ENCODE results near the gene TULP1.
"Not testable (repeated sequence)": the region's sequence is repeated elsewhere in the genome, so short reads cannot be mapped to it uniquely, and the experiment has no call there.

TULP1 gene

DNA sequence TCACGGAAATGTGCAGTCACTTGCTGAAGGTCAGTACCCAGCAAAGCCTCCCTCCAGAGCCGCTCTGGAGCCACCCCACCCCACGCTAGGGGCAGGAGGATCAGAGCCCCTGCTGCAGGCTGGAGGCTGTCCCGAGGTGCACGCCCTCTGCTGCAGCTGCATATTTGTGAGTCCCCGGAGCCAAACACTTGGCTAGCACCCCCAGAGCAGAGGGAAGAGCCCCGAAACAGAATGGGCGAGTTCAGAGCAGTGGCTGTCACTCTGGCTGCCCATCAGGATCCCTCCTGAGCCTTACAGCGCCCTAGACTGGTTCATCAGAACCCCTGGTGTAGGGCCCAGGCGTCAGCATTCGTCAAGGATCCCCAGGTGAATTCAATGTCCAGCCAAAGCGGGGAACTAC lies 9.5 kb upstream of the TULP1 start:
- DNase-seq (ENCODE audit: low read depth in 1 of 2, low spot score in 1 of 2): no peak

DNA sequence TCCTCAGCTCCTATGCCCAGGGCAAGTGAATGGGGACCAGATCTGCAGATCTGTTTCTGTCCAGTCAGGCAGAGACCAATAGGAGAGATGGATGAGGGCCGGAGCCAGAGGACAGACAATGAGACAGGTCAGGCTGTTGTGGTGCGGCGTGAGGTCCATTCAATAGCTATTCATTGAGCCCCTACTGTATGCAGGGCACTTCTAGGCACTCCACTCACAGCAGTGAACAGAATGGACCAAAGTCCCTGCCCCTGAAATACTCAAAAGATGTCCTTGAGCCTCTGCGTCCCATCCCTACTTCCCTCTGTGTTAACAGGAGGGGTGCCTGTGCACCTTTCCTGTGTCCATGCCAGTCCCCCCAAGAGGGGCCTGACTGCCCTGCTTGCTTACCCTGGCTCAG lies 8.5 kb upstream of the TULP1 start:
- DNase-seq (ENCODE audit: low read depth in 1 of 2, low spot score in 1 of 2): no peak

DNA sequence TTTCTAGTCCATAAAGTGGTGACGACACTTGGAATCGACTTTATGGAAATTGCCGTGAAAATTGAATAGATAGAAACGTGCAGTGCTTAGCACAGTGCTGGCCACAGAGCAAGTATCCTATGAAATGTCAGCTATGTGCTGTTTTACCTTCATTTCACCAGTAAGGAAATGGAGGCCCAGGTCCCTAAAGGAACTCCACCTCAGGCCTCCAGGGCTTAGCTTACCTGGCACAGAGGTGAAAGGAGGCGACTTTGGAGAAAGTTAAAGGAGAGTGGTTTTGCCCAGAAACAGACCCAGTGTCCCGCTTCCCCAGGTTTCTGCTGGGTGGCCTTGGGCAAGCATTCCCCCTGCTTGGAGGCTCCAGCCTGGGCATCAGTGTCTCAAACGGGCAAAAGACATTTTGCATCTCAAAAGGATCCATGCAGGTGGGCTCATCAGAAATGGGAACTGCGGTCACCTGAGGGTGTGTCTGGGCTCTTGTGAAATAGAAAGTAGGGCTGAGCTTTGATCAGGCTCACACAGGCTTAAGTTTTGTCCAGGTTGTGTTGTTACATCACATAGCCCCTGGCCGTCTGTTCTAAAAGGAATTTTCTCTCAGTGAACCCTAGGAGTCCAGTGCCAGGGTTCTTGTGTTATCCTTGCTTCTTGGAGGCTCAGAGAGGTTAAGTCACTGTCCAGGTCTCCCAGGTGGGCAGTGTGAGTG lies 6.8 kb upstream of the TULP1 start:
- DNase-seq (ENCODE audit: low read depth in 1 of 2, low spot score in 1 of 2): no peak

DNA sequence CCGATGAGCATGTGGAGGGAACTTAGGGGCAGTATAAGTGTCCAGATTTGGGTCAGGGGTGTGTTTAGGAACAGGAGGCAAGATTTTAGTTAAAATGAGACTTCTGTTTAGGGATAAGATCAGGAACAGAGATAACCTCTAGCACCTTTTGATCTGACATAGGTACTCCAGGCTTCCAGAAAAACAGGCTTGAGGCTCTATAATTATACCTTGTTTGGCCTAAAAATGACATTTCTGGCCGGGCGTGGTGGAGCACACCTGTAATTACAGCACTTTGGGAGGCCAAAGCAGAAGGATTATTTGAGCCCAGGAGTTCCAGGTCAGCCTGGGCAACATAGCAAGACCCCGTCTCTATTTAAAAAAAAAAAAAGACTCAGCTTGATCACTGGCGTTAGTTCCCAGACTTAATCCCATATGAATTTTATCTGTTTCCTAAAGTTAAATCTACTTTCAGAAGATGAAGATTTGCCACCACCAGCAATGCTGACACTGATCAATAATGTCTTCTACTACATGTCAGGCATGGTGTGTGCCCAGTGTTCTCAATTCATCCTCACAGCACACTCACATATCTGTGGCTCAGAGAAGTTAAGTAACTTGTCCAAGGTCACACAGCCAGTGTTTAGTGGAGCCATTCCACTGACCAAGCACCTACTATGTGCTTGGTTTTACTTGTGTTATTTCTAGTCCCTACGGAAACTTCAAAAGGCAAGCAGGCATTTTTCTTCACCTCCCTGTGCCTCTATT lies 6.0 kb upstream of the TULP1 start:
- DNase-seq (ENCODE audit: low read depth in 1 of 2, low spot score in 1 of 2): no peak

DNA sequence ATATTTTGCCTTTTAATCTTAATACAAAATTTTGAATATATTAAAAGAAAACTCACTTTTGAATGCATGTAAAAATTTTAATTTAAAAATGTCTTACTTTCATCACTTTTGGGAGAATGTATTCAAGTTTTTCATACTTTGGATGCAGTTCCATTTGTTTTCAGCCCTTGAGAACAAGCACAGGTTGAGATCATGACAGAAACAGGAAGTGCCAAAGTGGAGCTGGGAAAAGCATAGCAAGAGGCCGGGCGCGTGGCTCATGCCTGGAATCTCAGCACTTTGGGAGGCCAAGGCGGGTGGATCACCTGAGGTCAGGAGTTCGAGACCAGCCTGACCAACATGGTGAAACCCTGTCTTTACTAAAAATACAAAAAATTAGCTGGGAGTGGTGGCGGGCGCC lies 5.3 kb upstream of the TULP1 start:
- not testable (repeated sequence) for DNase-seq (ENCODE audit: low read depth in 1 of 2, low spot score in 1 of 2)

DNA sequence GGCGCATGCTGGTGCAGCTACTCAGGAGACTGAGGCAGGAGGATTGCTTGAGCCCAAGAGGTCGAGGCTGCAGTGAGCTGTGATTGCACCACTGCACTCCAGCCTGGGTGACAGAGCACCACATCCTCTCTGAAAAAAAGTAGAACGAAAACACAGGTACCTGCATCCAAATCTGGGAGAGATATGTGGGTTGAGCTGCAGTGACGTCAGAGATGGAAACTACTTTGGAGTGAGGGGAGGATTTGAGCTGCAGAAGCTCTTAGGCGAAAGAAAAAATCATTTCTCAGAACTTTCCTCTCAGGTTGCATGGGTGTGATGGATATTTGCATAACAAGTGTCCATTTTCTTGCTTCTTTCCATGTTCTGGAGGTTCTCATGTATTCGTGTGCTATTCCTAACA lies 4.0 kb upstream of the TULP1 start:
- no peak for DNase-seq (ENCODE audit: low read depth in 1 of 2, low spot score in 1 of 2)

DNA sequence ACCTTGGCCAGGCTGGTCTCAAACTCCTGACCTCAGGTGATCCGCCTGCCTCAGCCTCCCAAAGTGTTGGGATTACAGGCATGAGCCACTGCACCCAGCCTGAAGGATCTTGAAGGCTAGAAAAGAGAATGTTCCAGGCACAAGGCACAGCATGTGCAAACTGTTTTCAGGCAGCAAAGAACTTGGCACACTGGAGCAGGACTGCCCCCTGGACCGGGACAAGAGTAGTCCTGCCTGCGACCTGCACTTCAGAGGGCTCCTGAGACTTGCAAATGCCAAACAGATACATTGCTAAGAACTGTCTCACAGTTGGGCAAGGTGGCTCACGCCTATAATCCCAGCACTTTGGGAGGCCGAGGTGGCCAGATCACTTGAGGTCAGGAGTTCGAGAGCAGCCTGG lies 3.2 kb upstream of the TULP1 start:
- DNase-seq (ENCODE audit: low read depth in 1 of 2, low spot score in 1 of 2): not testable (repeated sequence)

DNA sequence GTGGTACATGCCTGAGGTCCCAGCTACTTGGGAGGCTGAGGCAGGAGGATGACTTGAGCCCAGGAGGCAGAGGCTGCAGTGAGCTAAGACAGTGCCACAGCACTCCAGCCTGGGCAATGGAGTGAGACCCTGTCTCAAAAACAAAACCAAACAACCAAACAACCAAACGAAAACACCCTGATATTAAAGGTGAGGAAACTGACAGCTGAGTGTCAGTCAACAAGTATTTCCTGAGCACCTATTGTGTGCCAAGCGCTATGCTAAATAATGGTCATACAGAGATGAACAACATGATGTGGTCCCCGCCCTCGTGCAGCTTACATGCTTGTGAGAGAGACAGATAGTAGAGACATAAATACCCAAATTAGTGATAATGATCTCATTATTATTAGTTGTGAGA lies 1.9 kb upstream of the TULP1 start:
- DNase-seq (ENCODE audit: low read depth in 1 of 2, low spot score in 1 of 2): no peak

DNA sequence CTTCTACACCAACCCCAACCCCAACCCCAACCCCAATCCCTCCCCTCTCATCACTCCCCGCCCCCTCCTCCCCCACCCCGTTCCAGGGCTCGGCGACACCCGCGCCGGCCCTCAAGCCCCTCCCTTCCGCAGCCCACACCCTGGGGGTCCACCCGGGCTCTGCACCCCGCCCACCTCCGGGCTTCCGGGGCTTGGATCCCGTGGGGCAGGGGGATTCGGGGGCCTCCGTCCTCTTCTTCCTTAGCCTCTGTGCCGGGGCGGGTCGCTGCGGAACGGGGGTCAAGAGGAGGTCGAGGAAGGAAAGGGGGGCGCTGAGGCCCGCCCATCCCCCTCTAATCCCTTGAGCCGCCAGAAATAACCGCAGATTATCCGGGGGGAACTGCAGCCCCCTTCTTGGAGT lies 690 bp downstream of the TULP1 start:
- no peak for DNase-seq (ENCODE audit: low read depth in 1 of 2, low spot score in 1 of 2)

DNA sequence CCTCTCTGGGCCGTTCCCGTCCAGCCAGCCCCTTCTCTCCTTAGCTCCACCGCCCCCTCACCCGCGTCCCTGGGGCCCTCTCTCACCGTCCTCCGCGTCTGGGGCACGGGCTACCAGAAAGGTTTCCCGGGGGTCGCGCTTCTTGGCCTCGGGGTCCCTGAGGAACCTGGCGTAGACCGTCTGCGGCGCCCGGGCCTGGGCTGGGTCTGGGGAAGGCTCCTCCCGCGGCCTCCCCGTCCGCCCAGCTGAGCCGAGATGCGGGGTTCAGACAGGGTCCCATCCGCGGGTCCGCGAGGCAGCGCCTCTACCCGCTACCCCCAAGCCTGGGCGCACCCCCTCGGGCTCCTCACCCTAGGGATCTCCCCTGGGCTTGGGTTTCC lies 1.1 kb downstream of the TULP1 start:
- no peak for DNase-seq (ENCODE audit: low read depth in 1 of 2, low spot score in 1 of 2)

DNA sequence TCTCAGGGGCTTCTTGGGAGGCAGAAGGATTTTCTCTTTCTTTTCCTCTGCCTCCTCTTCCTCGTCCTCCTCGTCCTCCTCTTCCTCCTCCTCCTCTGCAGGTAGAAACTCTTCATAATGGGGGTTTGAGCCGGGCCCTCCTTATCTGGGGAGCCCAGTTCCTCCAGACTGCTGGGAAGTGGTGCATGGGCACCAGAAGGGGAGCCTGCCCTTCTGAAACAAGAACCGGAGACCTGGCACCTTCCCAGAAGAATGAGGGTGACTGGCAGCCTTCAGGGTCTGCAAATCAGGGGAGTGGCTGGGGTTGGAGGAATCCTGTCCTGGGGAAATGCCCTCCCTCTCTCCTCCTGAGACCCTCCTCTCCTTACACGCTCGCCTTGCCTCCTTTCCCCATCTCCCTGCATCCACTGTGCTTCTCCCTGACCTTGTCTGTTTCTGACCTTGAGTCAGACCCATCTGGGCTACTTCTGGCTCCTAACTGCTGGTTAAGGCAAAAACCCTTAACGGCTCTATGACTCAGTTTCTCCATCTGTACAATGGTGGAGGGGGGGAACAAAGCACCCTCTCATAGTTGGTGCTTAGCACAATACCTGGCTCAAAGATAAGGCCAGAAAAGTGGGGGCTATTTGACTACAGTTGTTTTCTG lies 1.7 kb downstream of the TULP1 start:
- DNase-seq (ENCODE audit: low read depth in 1 of 2, low spot score in 1 of 2): no peak

DNA sequence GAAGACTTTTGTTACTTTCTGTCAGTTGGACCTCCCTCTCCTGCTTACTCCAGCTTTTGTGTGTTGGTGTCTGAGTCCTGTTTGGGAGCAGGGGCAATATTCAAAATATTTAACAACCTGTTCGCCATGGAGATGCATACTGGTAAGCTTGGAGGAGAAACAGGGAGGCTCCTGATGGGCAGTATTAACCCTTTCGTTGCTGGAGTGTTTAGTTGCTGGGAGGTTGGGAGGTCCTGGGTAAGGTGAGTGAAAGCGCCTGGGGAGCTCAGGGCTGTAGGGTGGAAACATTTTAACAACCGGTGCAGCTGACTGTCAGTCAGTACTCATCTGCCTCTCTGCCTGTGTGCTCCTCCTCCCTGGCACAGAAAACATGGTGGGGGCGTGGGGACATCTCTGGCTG lies 4.2 kb downstream of the TULP1 start:
- DNase-seq (ENCODE audit: low read depth in 1 of 2, low spot score in 1 of 2): no peak

DNA sequence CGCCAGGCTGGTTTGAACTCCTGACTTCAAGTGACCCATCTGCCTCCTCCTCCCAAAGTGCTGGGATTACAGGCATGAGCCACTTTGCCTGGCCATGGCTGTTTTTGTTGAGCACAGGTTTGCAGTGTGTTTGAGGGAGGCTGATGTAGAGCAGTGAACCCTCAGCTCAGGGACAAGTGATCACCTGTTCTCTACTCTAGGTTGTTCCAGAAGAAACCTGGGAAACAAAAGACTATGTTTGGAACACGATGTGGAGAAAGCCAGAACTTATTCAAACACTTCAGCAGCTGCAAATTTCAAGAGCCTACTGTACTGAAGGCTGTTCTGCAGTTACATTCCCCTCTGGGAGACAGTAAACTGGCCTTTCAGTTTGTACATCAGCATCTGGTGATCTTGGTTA lies 4.7 kb downstream of the TULP1 start:
- DNase-seq (ENCODE audit: low read depth in 1 of 2, low spot score in 1 of 2): no peak

DNA sequence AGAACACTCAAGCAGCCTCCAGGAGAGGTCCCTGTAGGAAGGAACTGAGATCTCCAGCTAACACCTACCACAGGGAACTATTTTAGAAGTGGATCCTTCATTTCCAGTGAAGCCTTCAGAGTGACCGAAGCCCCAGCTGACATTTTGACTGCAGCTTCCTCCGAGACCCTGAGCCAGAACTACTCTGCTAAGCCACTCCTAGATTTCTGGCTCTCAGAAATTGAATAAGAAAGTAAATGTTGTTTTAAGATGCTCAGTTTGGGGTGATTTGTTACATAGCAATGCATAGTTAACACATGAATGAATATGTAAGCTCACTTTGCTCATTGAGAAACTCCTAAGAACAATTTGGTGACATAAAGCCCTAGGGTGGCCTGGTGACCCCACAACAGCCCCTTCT lies 5.5 kb downstream of the TULP1 start:
- no peak for DNase-seq (ENCODE audit: low read depth in 1 of 2, low spot score in 1 of 2)

DNA sequence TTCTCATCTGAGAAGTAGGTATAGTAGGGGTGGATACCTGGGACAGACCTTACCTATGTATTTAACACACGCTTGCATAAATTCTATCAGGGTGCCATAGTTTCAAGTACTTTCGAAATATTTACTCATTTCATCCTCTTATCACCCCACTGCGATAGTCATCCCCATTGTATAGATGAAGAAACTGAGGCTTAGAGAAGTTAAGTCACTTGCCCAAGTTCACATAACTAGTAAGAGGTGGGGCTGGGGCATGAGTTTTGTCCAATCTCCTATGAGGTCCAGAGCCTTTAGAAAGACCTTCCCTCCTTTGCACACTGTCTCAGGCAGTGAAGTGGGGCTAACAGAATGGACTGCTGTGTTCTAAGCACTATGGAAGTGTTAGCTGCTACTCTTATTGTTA lies 6.2 kb downstream of the TULP1 start:
- no peak for DNase-seq (ENCODE audit: low read depth in 1 of 2, low spot score in 1 of 2)

DNA sequence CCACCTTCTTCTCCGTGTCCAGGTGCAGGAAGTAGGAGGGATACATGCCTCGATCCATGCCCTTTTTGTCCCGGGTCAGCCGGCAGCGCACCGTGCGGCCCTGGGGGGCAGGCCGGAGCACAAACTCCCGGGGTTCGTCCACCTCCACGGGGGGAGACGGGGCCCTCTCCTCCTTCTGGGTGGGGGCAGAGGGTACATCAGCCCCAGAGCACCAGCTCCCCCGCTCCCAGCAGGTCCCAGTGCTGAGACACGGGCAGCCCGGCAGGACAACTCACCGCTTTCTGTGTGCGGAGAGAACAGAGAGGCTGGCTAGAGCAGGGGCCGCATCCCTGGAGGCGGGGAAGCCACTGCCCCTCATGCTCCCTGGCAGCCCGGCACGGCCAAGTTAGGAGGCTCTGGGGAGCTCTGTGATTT lies 6.7 kb downstream of the TULP1 start:
- no peak for DNase-seq (ENCODE audit: low read depth in 1 of 2, low spot score in 1 of 2)

DNA sequence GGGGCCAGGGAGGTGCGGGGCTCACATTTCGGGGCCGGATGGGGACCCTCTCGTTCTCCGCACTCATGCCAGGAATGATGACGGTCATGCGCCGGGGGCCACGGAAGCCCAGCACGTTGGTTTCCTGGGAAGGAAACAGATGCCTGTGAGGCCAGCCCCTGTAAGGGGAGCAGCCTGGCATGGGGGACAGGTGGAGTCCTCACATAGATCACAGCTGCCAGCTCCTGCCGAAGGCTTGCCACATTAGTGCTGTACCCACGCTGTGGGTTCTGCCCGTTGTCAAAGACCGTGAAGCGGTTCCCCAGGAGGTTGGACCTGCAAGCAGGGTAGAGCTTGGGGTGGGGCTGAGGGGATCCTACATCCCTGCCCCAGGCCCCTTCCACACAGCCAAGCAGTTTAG lies 9.2 kb downstream of the TULP1 start:
- DNase-seq (ENCODE audit: low read depth in 1 of 2, low spot score in 1 of 2): no peak

DNA sequence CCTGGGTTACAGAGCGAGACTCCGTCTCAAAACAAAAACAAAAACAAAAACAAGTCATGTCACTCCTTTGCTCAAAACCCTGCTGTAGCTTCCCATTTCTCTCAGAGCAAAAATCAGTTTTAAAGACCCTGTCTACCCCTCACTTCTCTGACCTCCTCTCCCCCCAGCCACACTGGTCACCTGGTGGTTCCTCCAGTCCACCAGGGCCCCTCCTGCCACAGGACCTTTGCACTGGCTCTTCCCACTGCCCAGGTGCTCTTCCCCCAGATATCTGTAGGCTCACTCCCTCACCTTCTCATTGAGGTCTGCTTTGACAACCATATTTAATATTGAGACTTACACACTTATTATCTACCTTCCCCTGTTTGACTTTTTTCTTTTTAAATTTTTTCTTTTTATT lies 10.9 kb downstream of the TULP1 start:
- DNase-seq (ENCODE audit: low read depth in 1 of 2, low spot score in 1 of 2): no peak

DNA sequence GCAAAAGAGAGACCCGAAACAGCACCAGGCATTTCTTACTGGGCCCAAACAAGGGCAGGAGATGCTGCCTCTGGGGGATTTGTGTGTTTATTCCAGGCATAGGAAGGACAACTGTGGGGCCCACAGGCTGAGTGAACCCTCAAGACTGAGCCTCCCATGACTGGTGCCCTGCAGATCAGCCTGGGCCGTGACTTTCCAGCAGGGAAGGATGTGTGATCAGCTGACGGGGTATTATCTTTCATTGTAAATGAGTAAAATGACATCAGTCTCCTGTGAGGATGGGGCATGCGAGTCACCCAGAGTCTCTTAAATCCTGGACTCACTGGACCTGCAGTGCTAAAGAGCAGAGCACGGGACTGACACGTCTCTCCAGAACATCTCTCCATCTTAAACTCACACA lies 11.9 kb downstream of the TULP1 start:
- DNase-seq (ENCODE audit: low read depth in 1 of 2, low spot score in 1 of 2): no peak

DNA sequence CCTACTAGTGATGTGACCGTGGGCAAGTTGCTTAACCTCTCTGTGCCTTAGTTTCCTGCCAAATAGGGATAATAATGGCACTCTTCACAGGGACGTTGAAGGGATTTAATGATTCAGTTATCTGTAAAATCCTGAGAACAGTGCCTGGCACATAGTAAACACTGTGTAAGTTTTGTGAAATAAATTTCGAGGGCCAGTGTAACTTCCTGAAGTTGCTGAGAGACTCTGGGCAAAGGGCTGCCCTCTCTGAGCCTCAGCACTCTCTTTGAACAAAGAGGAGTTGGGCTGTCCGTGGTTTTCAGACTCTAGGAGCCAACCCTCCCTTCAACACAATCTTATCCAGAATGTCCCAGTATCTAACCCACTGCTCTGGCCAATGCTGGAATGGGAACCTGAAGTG lies 13.3 kb downstream of the TULP1 start:
- no peak for DNase-seq (ENCODE audit: low read depth in 1 of 2, low spot score in 1 of 2)

DNA sequence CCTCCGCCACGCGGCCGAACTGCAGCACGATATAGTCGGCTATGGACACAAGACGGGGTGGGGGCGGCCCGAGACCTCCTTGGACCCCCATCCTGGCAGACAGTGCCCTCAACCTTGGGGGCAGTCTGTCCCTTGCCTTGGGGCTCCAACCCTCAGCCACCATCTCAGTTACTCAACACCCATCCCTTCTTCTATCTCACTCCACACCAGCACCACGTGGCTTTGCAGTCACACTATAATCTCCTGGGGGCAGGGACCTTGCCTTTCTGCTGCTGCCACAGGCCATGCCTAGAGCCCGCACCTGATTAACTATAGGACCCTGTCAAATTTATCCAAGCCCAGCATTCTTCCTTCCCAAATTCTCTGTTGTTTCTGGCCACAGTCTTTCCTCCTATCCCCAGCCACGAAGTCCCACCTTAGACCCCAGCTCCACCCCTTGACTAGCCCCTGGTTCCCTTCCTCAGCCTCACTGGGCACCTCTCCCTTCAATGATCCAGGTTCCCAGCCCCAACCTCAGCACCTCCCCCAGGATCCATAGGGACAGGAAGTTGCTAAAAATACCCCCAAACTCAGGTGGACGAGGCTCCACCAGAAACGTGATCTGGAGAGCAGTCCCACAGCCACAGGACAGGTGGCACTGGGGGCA lies 14.2 kb downstream of the TULP1 start:
- no peak for DNase-seq (ENCODE audit: low read depth in 1 of 2, low spot score in 1 of 2)

Data from activated CD4-positive, alpha-beta T cell treated with anti-CD3 and anti-CD28 coated beads, Interleukin-2, amount 50 U/mL, for 24 hours (primary cell).